RPMI7951 (cell line): Measurements from ENCODE around the gene GRID1. TPM values are rescaled to one million over a fixed set of nuclear protein-coding genes. Genes with fewer than 3 reads are reported as not detected.

ENCODE experiments used
- DNase-seq: peaks from one replicate; pipeline ENCODE4 v3.0.0-alpha.2; 2012; ENCODE audit warnings: low read depth
- total RNA-seq: library from RNA; depleted of rRNA; stranded (reverse); fragments of >200 nt; shearing (Covaris generic); gene quantifications from 2 replicates; pipeline ENCODE4 v1.2.3, GENCODE V29; 2014

Gene GRID1
- total RNA-seq, 1 experiment from 2014 or later, result not detected

DNA sequence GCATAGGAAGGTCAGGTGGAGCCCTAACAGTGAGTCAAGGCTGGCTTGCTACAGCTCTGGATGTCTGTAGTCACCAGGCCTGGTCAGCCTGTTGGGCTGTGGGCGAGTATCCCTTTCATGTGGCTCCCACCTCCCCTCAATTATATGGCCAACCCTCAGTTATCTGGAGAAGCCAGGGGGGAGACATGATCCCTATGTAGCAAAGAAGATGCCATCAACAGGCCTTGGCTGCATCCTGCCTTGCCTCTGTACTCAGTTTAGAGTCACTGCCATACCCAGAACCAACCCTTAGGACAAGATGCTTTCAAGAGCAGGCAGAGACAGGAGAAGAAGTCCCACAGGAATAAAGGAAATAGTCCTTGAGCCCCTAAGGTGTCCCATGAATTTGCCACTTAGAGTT, 763.9 kb downstream of the GRID1 start:
- DNase-seq, result no peak

DNA sequence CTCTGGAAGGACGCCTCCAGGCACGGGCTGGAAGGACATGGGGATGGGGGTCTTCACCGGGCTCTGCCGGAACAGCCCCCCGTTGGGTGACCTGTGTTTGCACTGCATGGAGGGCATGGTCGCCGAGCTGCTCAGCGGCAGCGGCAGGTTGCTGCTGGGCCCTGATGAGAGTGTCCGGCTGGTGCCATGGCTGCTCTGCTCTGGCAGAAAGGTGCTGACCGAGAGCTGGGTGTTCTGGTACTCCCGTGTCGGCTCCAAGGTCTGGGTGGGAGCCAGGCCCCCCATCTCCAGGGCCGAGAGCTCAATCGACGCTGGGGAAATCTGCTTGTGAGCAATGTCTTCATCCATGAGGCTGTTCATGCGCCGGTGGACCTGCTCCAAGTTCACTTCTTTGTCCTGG, 764.3 kb downstream of the GRID1 start:
- DNase-seq, result no peak

GRCh38 chr10:85601526-85601925, 765.1 kb downstream of the GRID1 start:
- DNase-seq, result no peak

DNA sequence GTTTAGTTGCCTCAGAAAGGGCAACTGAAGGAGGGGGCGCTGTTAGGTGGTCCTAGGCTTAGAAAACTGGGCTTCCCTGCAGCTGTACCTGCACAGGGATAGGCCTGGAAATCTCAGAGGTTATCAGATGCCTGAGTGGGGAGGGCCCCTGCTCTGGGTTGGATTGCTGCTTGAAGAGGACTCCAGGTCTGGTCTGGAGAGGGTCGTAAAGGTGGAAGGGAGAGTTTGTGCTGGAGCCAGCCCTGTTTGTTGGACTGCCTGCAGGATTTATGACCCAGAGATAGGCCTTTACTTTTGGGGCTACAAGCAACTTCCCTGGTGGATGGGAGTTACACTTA, 765.9 kb downstream of the GRID1 start:
- DNase-seq, result no peak

GRCh38 chr10:85600026-85600743, 766.4 kb downstream of the GRID1 start:
- DNase-seq, result no peak

DNA sequence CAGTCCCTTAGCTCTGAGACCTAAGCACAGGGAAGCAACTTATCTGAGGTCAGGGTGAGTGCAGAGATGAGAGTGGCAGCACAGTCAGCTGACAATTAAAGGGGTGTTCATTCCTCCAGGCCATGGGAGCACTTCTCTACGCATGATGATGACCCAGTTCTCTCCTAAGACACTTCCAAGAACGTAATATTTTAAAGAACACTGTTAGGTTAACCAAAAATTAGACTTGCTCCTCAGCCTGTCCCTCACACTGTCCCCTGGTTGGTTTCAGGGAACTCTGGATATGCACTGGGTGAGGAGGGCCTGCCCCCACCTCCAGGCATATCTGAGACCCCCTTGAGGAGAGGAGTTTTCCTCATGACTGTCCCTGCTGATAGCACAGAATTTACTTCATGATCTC, 767.5 kb downstream of the GRID1 start:
- DNase-seq, result no peak

DNA sequence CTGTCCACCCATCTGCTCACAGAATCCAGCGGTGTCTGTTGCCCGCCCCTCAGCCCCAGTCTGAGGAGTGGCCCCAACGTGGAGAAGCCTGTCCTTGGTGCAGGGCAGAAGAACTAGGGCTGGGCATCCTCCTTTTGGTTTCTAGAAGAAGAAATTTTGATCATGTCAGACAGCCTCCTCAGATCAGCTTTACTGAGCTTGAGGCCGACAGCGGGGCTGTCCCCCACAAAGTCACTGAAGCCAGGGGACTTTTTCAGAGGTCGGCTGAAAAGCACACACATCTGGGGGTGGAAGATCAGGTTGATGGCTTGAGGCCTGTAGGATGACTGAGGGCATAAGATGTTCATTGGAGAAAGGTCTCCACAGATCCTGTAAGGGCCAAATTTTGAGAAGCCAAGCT, 767.9 kb downstream of the GRID1 start:
- DNase-seq, result no peak

GRCh38 chr10:85597006-85597405, 769.6 kb downstream of the GRID1 start:
- no peak for DNase-seq

- DNase-seq, result no peak
These were observed 770.2 kb downstream of the GRID1 start for GRCh38 chr10:85596389-85596788.

DNA sequence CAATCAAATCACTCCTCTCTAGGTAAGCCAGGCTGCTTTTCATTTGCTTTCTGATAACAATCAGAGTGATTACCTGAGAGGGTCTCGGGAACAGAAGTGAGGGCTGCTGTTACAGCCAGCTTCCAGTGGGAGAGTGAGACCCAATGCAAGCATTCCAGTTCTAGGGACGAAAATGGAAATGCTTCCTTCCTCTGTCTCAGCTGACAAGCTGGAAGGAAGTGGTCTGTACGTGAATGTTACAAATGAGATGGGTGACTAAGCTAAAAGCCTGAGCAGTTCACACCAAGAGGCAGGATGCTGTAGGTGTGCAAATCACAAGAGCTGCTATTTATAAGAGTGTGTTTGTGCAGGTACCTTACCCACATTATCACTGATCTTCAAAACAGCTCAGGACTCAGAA, 772.4 kb downstream of the GRID1 start:
- no peak for DNase-seq

DNA sequence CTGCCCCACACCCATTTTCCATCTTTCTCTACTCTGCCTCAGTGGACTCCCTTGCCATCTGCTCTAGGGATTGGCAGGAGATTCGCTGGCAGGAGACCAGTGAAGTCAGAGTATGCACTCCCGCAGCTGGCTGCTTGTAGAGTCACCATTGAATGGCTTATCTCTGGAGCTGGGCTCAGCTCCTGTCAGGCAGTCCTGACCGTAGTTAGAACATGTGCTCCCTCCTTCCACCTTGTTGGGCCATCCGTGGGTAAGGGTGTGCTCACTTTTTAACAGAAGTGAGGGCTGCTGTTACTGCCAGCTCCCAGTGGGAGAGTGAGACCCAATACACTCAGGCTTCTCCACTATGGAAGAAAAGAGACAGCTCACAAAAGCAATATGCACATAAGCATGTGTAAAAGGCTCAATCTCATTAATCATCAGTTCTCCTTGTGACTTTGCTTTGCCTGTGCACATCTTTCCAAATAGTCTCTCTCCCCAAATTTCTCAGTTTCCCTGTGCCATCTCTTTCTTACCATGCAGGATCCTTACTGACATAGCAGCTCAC, 773.3 kb downstream of the GRID1 start:
- no peak for DNase-seq

- DNase-seq, result no peak
These were observed 785.2 kb downstream of the GRID1 start for GRCh38 chr10:85581371-85581770.

DNA sequence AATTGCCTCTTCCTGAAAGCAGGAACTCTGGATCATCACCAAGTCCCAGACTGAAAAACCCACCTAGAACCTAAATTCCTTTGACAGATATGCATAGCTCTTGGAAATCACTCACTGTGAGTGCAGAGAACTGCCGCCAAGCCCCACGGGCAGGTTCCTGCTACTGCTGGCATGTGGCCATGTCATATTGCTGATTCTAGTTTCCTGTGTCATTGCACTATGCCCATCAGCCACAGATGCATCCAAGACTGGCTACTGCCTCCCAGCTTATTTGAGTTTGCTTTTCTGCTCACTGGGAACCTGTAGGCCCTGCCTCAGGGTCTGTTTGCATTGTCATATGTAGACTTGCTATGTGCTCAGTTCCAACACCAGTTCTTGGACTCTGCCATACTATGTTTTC, 786.0 kb downstream of the GRID1 start:
- DNase-seq, result no peak

GRCh38 chr10:85578860-85579259, 787.7 kb downstream of the GRID1 start:
- DNase-seq, result no peak

DNA sequence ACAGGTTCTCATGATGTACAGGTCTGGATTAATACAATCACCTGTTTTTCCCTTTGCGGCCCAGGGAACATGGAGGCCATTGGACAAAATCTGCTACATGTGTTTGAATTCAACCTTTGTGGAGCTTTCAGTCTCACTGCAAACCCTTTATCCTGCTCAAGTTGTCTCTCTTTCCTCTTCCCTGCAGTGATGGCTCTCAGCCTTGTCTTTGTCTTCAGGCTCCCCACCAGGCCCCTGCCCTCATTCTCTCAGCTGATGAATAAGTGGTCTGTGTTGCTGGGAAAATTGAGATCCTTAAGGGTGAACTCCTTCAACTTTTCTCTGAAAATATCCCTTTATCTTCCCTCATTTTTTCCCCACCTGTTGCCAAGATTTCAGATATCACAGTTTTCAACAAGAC, 791.2 kb downstream of the GRID1 start:
- no peak for DNase-seq

DNA sequence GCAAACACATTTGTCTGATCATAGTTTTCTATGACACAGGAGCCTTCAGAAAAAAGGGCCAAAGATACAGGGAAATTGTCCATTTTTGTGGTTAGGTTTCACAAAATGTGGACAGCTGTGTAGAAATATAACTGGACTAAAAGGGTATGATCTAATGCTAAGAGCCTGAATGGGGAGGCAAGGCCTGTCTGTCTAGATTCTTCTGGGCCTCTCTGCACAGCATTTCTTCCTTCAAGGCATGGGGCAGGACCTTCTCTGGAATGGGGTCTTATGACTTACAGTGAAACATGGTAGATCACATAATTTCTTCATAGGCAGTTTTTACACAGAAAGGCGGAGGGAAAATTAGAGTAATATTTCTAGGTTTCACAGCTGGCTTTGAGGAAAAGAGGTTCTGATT, 795.7 kb downstream of the GRID1 start:
- DNase-seq, result no peak

- no peak for DNase-seq
These were observed 801.2 kb downstream of the GRID1 start for GRCh38 chr10:85565381-85565780.

- peak; percentile 13 for DNase-seq
These were observed 808.1 kb downstream of the GRID1 start for GRCh38 chr10:85558533-85558932.

DNA sequence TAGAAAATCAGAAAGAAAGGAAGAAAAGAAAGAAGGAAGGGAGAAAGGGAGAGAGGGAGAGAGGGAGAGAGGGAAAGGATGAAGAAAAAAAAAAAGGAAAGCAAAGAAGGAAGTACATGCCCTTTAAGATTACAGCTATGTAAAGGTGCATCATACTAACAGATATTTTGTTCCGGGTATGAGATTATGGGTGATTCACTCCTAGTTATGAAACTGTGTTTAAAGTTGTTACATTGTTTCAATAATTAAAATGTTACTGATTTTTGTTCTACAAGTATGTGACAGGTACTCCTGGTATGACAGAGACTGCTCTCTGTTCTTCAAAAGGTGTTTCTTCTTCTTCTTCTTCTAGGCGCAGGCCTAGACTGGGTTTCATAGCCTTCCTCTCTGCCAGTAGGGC, 808.9 kb downstream of the GRID1 start:
- no peak for DNase-seq

- DNase-seq, result no peak
These were observed 809.5 kb downstream of the GRID1 start for GRCh38 chr10:85557077-85557476.
